GM12878 (cell line): Measurements from ENCODE around the gene GGN. TPM values are rescaled to one million over a fixed set of nuclear protein-coding genes. Genes with fewer than 3 reads are reported as not detected.
A peak's percentile ranks its signal among the peaks of the same experiment; 100 is the strongest.

Experiments used
- ATAC-seq: fragments of 200-7000 bp; cut with Tn5 transposase; 3 replicates; pipeline ENCODE4 v1.9.1; 2020; ENCODE audit warnings: mild to moderate bottlenecking, moderate library complexity
- BruUV-seq: library from RNA; stranded (reverse); fragments of 400-500 nt; replicated peaks from 2 replicates; lab custom pipeline; 2021; lab: Mats Ljungman, UMichigan
- CTCF ChIA-PET: fragments of 300-600 bp; sonication (Branson Sonifier 250); formaldehyde crosslinking; extraction: SDS; loops from one replicate; lab custom pipeline; 2021; ENCODE audit warnings: inconsistent platforms; lab: Yijun Ruan, JAX
- POLR2A ChIA-PET: fragments of 350-600 bp; formaldehyde crosslinking; extraction: SDS; loops from one replicate; lab custom pipeline; 2021; ENCODE audit warnings: inconsistent platforms; lab: Charles Lee
- RAD21 ChIA-PET: fragments of 300-600 bp; sonication (Branson Sonifier 250); formaldehyde crosslinking; loops from one replicate; lab custom pipeline; 2023; ENCODE audit warnings: antibody characterized with exemption; ENCODE audit not compliant: unreplicated experiment; lab: Charles Lee
- SMC1A ChIA-PET: fragments of 300-600 bp; sonication (Branson Sonifier 250); formaldehyde crosslinking; loops from one replicate; lab custom pipeline; 2023; ENCODE audit not compliant: unreplicated experiment, uncharacterized antibody; lab: Charles Lee
- DNase-seq: peaks from one replicate; pipeline ENCODE4 v3.0.0-alpha.2; 2011; ENCODE audit warnings: low read depth, low spot score
- FAIRE-seq: peaks from 3 replicates; lab custom pipeline; 2011; peaks lifted over from hg19 to GRCh38; lab: Jason Lieb, UNC
- H2AFZ ChIP-seq: 2 replicates; pipeline ENCODE4 v1.6.0; 2011; ENCODE audit warnings: low read depth, low read length, control low read depth; ENCODE audit not compliant: control insufficient read depth
- H3K27ac ChIP-seq: 2 replicates; pipeline ENCODE4 v1.5.1; 2011; ENCODE audit warnings: control low read depth; ENCODE audit not compliant: control insufficient read depth, insufficient read depth
- H3K27me3 ChIP-seq, 2 experiments: replicated peaks in 1 of 2; 2 replicates each; pipeline versions ENCODE4 v1.6.0 to v1.6.1; 2011; ENCODE audit warnings: low read length in 1 of 2; ENCODE audit not compliant: control insufficient read depth in 2 of 2, insufficient read depth in 2 of 2
- H3K36me3 ChIP-seq, 2 experiments: 2 replicates each; pipeline ENCODE4 v1.5.1; 2011; ENCODE audit warnings: low read length in 1 of 2; ENCODE audit not compliant: control insufficient read depth in 2 of 2, insufficient read depth in 2 of 2
- H3K4me1 ChIP-seq: 2 replicates; pipeline ENCODE4 v1.6.1; 2011; ENCODE audit warnings: mild to moderate bottlenecking, low read length, moderate library complexity, mixed read lengths; ENCODE audit not compliant: control insufficient read depth, insufficient read depth
- H3K4me2 ChIP-seq: 2 replicates; pipeline ENCODE4 v1.6.0; 2011; ENCODE audit warnings: control low read depth; ENCODE audit not compliant: control insufficient read depth, insufficient read depth
- H3K4me3 ChIP-seq: fragments of 200-600 bp; sonication (generic); 2 replicates; pipeline ENCODE4 v1.5.1; 2016
- H3K79me2 ChIP-seq: 2 replicates; pipeline ENCODE4 v1.6.0; 2011; ENCODE audit warnings: low read length; ENCODE audit not compliant: control insufficient read depth, insufficient read depth
- H3K9ac ChIP-seq: 2 replicates; pipeline ENCODE4 v1.8.0; 2011; ENCODE audit warnings: low read length, control low read depth, mixed read lengths; ENCODE audit not compliant: control insufficient read depth, insufficient read depth
- H3K9me3 ChIP-seq: replicated peaks from 3 replicates; pipeline ENCODE4 v1.5.1; 2011; ENCODE audit warnings: mild to moderate bottlenecking, low read length; ENCODE audit not compliant: control insufficient read depth, insufficient read depth
- H4K20me1 ChIP-seq: 2 replicates; pipeline ENCODE4 v1.6.0; 2011; ENCODE audit not compliant: control insufficient read depth, insufficient read depth
- BACH1 ChIP-seq: fragments of 450-650 bp; IDR thresholded peaks from 2 replicates; pipeline ENCODE4 v1.6.1; 2017; ENCODE audit warnings: mild to moderate bottlenecking, borderline replicate concordance
- CREB1 ChIP-seq: IDR thresholded peaks from 2 replicates; pipeline ENCODE4 v1.6.1; 2012; ENCODE audit warnings: low read depth, mild to moderate bottlenecking, inconsistent platforms
- HDAC2 ChIP-seq: fragments of 200-600 bp; sonication (generic); IDR thresholded peaks from 2 replicates; pipeline ENCODE4 v1.6.1; 2017
- MEF2B ChIP-seq: fragments of 450-650 bp; IDR thresholded peaks from 2 replicates; pipeline ENCODE4 v1.6.1; 2018; ENCODE audit warnings: mild to moderate bottlenecking, moderate library complexity; ENCODE audit not compliant: partially characterized antibody, poor library complexity, severe bottlenecking
- POLR2AphosphoS2 ChIP-seq: IDR thresholded peaks from 2 replicates; pipeline ENCODE4 v1.6.1; 2011; ENCODE audit warnings: low read depth, mild to moderate bottlenecking, low read length, improper control_type of control experiment, moderate library complexity
- RB1 ChIP-seq: fragments of 450-650 bp; formaldehyde crosslinking; IDR thresholded peaks from 2 replicates; pipeline ENCODE4 v1.6.1; 2017; ENCODE audit warnings: mild to moderate bottlenecking, borderline replicate concordance
- SMAD5 ChIP-seq: IDR thresholded peaks from 2 replicates; pipeline ENCODE4 v1.6.1; 2016; ENCODE audit warnings: antibody characterized with exemption, low read depth
- SMC3 ChIP-seq: IDR thresholded peaks from 2 replicates; pipeline ENCODE4 v1.6.1; 2011; ENCODE audit warnings: low read length, improper control_type of control experiment, borderline replicate concordance
- TBL1XR1 ChIP-seq: IDR thresholded peaks from 2 replicates; pipeline ENCODE4 v1.6.1; 2012; ENCODE audit warnings: low read depth, low read length, improper control_type of control experiment
- YY1 ChIP-seq: IDR thresholded peaks from 2 replicates; pipeline ENCODE4 v1.6.1; 2011; ENCODE audit warnings: low read depth, mild to moderate bottlenecking, low read length
- ZNF207 ChIP-seq: fragments of 450-650 bp; IDR thresholded peaks from 2 replicates; pipeline ENCODE4 v1.6.1; 2014; ENCODE audit warnings: antibody characterized with exemption, mild to moderate bottlenecking, borderline replicate concordance
- WGBS: methylation state at CpG from one replicate; pipeline ENCODE4 v1.1.6; 2016; ENCODE audit warnings: low lambda C conversion rate; ENCODE audit not compliant: insufficient replicate concordance, insufficient coverage; ENCODE audit errors: missing lambda C conversion rate; 5-methylcytosine and 5-hydroxymethylcytosine counted together
- in situ Hi-C: fragments of 300-500 bp; cut with MboI; formaldehyde crosslinking; loops from 9 replicates; pipeline ENCODE4 v1.14.3; 2018; ENCODE audit warnings: mixed read lengths
- intact Hi-C: fragments of 100-400 bp; cut with micrococcal nuclease; formaldehyde crosslinking; loops from one replicate; pipeline ENCODE4 v1.14.2; 2022; ENCODE audit not compliant: unreplicated experiment
- polyA plus RNA-seq, 11 experiments: library from polyadenylated mRNA; depleted of rRNA in 4 of 11; unstranded in 6 of 11; stranded (reverse) in 5 of 11; fragments of >200 nt; fragmentation: Nextera tagmentation in 4 of 11; fragmentation: Illumina TruSeq in 1 of 11; extraction: Ambion mirVana in 4 of 11; extraction: Trizol in 1 of 11; gene quantifications; 1 replicate in 1 of 11; 2 replicates in 10 of 11; pipeline versions ENCODE4 v1.2.1 to v1.2.3, GENCODE V29; 2011 to 2016; ENCODE audit warnings: inconsistent platforms in 2 of 11, missing spikeins in 2 of 11, low read depth in 1 of 11
- total RNA-seq, 4 experiments: library from RNA; depleted of rRNA in 3 of 4; stranded (reverse); fragments of >200 nt in 3 of 4; fragmentation: Illumina TruSeq in 1 of 4; extraction: Trizol in 1 of 4; gene quantifications; 2 replicates each; pipeline versions ENCODE4 v1.2.1 to v1.2.3, GENCODE V29; 2013 to 2021
- TF ChIP-seq, protein P1 (sequence below): fragments of 450-650 bp; IDR thresholded peaks from 2 replicates; pipeline ENCODE4 v1.6.1; 2017; ENCODE audit warnings: mild to moderate bottlenecking, moderate library complexity
- TF ChIP-seq, protein P2 (sequence below): IDR thresholded peaks from 2 replicates; pipeline ENCODE4 v1.6.1; 2011; ENCODE audit warnings: low read depth, mild to moderate bottlenecking, low read length, moderate library complexity, borderline replicate concordance; ENCODE audit errors: extremely low read depth
- TF ChIP-seq, protein P3 (sequence below): IDR thresholded peaks from 2 replicates; pipeline ENCODE4 v1.6.1; 2011; ENCODE audit warnings: mild to moderate bottlenecking, low read depth, low read length, moderate library complexity; ENCODE audit not compliant: insufficient replicate concordance
- TF ChIP-seq, protein P4 (sequence below): IDR thresholded peaks from 2 replicates; pipeline ENCODE4 v1.6.1; 2012; ENCODE audit warnings: low read length, inconsistent platforms

GGN gene
- total and polyA plus RNA-seq, 10 of the 15 experiments (the other 5 are each of a cell fraction or from before 2014, with no cell fraction given) = not detected

DNA sequence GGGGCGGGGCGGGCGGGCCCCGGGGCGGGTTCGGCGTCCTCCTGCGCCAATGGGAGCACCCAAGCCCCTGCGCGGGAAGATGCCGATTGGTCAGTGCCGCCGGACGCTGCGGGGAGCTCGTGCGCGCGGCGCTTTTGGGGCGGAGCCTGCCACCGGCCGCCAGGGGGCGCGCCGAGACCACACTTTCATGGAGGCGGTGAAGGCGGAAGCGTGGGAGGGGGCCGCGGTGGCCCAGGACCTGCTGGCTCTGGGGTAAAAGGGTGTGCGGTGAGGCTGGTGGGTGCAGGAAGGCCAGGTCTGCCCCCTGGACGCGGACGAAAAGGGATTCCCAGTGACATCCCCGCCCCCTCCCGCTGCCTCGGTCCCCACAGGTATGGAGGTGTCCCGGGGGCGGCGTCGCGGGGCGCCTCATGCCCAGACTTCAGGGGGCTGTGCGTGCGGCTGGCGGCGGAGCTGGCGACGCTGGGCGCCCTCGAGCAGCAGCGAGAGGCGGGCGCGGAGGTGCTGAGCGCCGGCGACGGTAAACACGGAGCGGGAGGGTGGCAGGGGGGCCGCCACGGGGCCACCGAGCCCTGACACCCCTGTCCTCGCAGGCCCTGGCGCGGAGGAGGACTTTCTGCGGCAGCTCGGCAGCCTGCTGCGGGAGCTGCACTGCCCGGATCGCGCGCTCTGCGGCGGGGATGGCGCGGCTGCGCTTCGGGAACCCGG is 15.3 kb upstream of the GGN start, which contains the start of gene FAM98C:
Gene FAM98C (plus strand): TSS at position 127 of the 708 bp plus-strand sequence. CDS start 61 bp downstream, at position 188.
- in situ Hi-C loops = loop anchor here (25.0 kb wide), 1 partner anchor 234 kb away; the partner anchor contains the start of gene ACTN4
- no peaks in the 10 kb centered on the region for H4K20me1 ChIP-seq
- peak; percentile 99 for ATAC-seq
- FAIRE-seq = no peak
- RAD21 ChIA-PET = interaction anchor here (0.6 to 3.1 kb wide), 52 partner anchors 9 to 569 kb away, joined by 3 to 46 read pairs (median 5); partner anchors contain the start of genes ACTN4, CATSPERG, ECH1 and EIF3K
- H3K36me3 ChIP-seq = no peaks in the 10 kb centered on the region
- peak; percentile 76 for DNase-seq
- H3K4me2 ChIP-seq = peak within 1 kb of the TSS; percentile 92
- H3K79me2 ChIP-seq = no peaks in the 10 kb centered on the region
- SMC1A ChIA-PET = interaction anchor here (0.6 to 3.8 kb wide), 22 partner anchors 14 to 531 kb away, joined by 3 to 18 read pairs (median 4); partner anchors contain the start of genes CAPN12, EIF3K, GGN and MAP4K1
- peak within 1 kb of the TSS; percentile 72 for H3K27ac ChIP-seq
- BruUV-seq = no TSS peak
- CTCF ChIA-PET = interaction anchor here (0.5 to 3.2 kb wide), 51 partner anchors 8 to 531 kb away, joined by 3 to 30 read pairs (median 4); partner anchors contain the start of genes ACTN4, CATSPERG, EIF3K and GGN
- H3K9ac ChIP-seq = peak within 1 kb of the TSS; percentile 58; the same call in 1 of the 2 replicates
- H3K9me3 ChIP-seq = no peaks in the 10 kb centered on the region
- POLR2A ChIA-PET = interaction anchor here (1.0 to 2.7 kb wide), 7 partner anchors 13 to 332 kb away, joined by 3 to 13 read pairs (median 3); partner anchors contain the start of genes GGN, MAP4K1 and PSMD8
- H3K4me1 ChIP-seq = no peaks in the 10 kb centered on the region
- WGBS = 2% methylated on average over 63 of the region's 82 CpGs
- H3K27me3 ChIP-seq = no peaks in the 10 kb centered on the region
- H3K4me3 ChIP-seq = peak within 1 kb of the TSS; percentile 86
- intact Hi-C loops = loop anchor here (1.0 to 5.0 kb wide), 4 partner anchors 104 to 529 kb away; partner anchors contain the start of genes MRPS12 and SARS2
- peak within 1 kb of the TSS; percentile 89 for H2AFZ ChIP-seq
- TF ChIP-seq ZNF207 (0 out of 2 replicates have a peak, but pooled peaks have one; percentile 72), POLR2AphosphoS2 (0 out of 2 replicates have a peak, but pooled peaks have one; percentile 27), SMAD5 (no peak), RB1 (peak; percentile 87; the same call in 1 of the 2 replicates), TBL1XR1 (0 out of 2 replicates have a peak, but pooled peaks have one; percentile 33), BACH1 (peak; percentile 16; the same call in 1 of the 2 replicates), HDAC2 (no peak), SMC3 (peak; percentile 71), YY1 (peak; percentile 54; the same call in 1 of the 2 replicates), MEF2B (no peak), CREB1 (peak; percentile 81)
- TF ChIP-seq, protein P1, sequence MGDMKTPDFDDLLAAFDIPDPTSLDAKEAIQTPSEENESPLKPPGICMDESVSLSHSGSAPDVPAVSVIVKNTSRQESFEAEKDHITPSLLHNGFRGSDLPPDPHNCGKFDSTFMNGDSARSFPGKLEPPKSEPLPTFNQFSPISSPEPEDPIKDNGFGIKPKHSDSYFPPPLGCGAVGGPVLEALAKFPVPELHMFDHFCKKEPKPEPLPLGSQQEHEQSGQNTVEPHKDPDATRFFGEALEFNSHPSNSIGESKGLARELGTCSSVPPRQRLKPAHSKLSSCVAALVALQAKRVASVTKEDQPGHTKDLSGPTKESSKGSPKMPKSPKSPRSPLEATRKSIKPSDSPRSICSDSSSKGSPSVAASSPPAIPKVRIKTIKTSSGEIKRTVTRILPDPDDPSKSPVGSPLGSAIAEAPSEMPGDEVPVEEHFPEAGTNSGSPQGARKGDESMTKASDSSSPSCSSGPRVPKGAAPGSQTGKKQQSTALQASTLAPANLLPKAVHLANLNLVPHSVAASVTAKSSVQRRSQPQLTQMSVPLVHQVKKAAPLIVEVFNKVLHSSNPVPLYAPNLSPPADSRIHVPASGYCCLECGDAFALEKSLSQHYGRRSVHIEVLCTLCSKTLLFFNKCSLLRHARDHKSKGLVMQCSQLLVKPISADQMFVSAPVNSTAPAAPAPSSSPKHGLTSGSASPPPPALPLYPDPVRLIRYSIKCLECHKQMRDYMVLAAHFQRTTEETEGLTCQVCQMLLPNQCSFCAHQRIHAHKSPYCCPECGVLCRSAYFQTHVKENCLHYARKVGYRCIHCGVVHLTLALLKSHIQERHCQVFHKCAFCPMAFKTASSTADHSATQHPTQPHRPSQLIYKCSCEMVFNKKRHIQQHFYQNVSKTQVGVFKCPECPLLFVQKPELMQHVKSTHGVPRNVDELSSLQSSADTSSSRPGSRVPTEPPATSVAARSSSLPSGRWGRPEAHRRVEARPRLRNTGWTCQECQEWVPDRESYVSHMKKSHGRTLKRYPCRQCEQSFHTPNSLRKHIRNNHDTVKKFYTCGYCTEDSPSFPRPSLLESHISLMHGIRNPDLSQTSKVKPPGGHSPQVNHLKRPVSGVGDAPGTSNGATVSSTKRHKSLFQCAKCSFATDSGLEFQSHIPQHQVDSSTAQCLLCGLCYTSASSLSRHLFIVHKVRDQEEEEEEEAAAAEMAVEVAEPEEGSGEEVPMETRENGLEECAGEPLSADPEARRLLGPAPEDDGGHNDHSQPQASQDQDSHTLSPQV = peak; percentile 76; the same call in 1 of the 2 replicates
- TF ChIP-seq, protein P2, sequence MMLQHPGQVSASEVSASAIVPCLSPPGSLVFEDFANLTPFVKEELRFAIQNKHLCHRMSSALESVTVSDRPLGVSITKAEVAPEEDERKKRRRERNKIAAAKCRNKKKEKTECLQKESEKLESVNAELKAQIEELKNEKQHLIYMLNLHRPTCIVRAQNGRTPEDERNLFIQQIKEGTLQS = no peak
- TF ChIP-seq, protein P3, sequence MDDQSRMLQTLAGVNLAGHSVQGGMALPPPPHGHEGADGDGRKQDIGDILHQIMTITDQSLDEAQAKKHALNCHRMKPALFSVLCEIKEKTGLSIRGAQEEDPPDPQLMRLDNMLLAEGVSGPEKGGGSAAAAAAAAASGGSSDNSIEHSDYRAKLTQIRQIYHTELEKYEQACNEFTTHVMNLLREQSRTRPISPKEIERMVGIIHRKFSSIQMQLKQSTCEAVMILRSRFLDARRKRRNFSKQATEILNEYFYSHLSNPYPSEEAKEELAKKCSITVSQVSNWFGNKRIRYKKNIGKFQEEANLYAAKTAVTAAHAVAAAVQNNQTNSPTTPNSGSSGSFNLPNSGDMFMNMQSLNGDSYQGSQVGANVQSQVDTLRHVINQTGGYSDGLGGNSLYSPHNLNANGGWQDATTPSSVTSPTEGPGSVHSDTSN = no peak
- TF ChIP-seq, protein P4, sequence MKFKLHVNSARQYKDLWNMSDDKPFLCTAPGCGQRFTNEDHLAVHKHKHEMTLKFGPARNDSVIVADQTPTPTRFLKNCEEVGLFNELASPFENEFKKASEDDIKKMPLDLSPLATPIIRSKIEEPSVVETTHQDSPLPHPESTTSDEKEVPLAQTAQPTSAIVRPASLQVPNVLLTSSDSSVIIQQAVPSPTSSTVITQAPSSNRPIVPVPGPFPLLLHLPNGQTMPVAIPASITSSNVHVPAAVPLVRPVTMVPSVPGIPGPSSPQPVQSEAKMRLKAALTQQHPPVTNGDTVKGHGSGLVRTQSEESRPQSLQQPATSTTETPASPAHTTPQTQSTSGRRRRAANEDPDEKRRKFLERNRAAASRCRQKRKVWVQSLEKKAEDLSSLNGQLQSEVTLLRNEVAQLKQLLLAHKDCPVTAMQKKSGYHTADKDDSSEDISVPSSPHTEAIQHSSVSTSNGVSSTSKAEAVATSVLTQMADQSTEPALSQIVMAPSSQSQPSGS = no peak
